Panc1 (cell line): ENCODE results near the gene ANO1. TPM values are rescaled to one million over a fixed set of nuclear protein-coding genes. Genes with fewer than 3 reads are reported as not detected.

ENCODE experiments used
- ATAC-seq: fragments of 200-7000 bp; cut with Tn5 transposase; 2 replicates; pipeline ENCODE4 v1.9.1; 2020; ENCODE audit warnings: mild to moderate bottlenecking, moderate library complexity
- BruUV-seq: library from RNA; stranded (reverse); fragments of 400-500 nt; replicated peaks from 2 replicates; lab custom pipeline; 2021; lab: Mats Ljungman, UMichigan
- CTCF ChIA-PET: fragments of 300-600 bp; sonication (Branson Sonifier 250); formaldehyde crosslinking; loops from one replicate; lab custom pipeline; 2022; ENCODE audit warnings: antibody characterized with exemption; lab: Charles Lee
- POLR2A ChIA-PET: fragments of 300-600 bp; sonication (Branson Sonifier 250); formaldehyde crosslinking; loops from one replicate; lab custom pipeline; 2022; ENCODE audit warnings: antibody characterized with exemption; lab: Charles Lee
- DNase-seq: peaks from one replicate; pipeline ENCODE4 v3.0.0-alpha.2; 2010; ENCODE audit warnings: low read depth, low spot score
- H3K27ac ChIP-seq: 2 replicates; pipeline ENCODE4 v1.5.1; 2011; ENCODE audit warnings: mild to moderate bottlenecking, low read length, inconsistent platforms
- H3K27me3 ChIP-seq: fragments of 200-500 bp; sonication (Bioruptor generic); 2 replicates; pipeline ENCODE4 v1.6.0; 2014; ENCODE audit warnings: low read length, inconsistent platforms; ENCODE audit not compliant: control insufficient read depth, insufficient read depth
- H3K36me3 ChIP-seq: fragments of 200-500 bp; sonication (Bioruptor generic); 2 replicates; pipeline ENCODE4 v1.5.1; 2014; ENCODE audit warnings: inconsistent platforms, mild to moderate bottlenecking, low read length, moderate library complexity; ENCODE audit not compliant: control insufficient read depth, insufficient read depth
- H3K4me1 ChIP-seq: 2 replicates; pipeline ENCODE4 v1.5.1; 2011; ENCODE audit warnings: inconsistent platforms, mild to moderate bottlenecking, low read length, moderate library complexity; ENCODE audit not compliant: control insufficient read depth, insufficient read depth
- H3K4me3 ChIP-seq, 2 experiments: 2 replicates each; pipeline ENCODE4 v1.5.1; 2011 to 2012; ENCODE audit warnings: low read depth in 2 of 2, low read length in 2 of 2, mild to moderate bottlenecking in 2 of 2, inconsistent platforms in 1 of 2, moderate library complexity in 1 of 2
- H3K9me3 ChIP-seq: fragments of 200-500 bp; sonication (Bioruptor generic); 2 replicates; pipeline ENCODE4 v1.5.1; 2014; ENCODE audit warnings: low read depth, mild to moderate bottlenecking, inconsistent platforms, low read length, moderate library complexity; ENCODE audit not compliant: control insufficient read depth, insufficient read depth
- POLR2AphosphoS5 ChIP-seq: IDR thresholded peaks from 2 replicates; pipeline ENCODE4 v1.6.1; 2012; ENCODE audit warnings: mild to moderate bottlenecking, low read depth, low read length, moderate library complexity
- SIN3A ChIP-seq: IDR thresholded peaks from 2 replicates; pipeline ENCODE4 v1.6.1; 2012; ENCODE audit warnings: low read depth, mild to moderate bottlenecking, low read length, moderate library complexity, borderline replicate concordance; ENCODE audit not compliant: insufficient read depth
- TCF7L2 ChIP-seq: IDR thresholded peaks from 2 replicates; pipeline ENCODE4 v1.6.1; 2011; ENCODE audit warnings: mild to moderate bottlenecking, low read depth, low read length, inconsistent platforms
- in situ Hi-C: cut with HindIII; loops from 2 replicates; pipeline ENCODE4 v1.10.0; 2016; ENCODE audit warnings: low sequenced_read_pairs, low pct_unique_long_range_greater_than_20kb
- intact Hi-C: fragments of 100-400 bp; cut with micrococcal nuclease; formaldehyde crosslinking; loops from one replicate; pipeline ENCODE4 v1.10.0; 2022; ENCODE audit not compliant: unreplicated experiment
- total RNA-seq: library from RNA; stranded (reverse); gene quantifications from one replicate; pipeline ENCODE4 v1.2.1, GENCODE V29; 2021; ENCODE audit not compliant: unreplicated experiment
- TF ChIP-seq, protein P1 (sequence below): fragments of 450-650 bp; IDR thresholded peaks from 2 replicates; pipeline ENCODE4 v1.5.1; 2017; ENCODE audit warnings: mild to moderate bottlenecking
- TF ChIP-seq, protein P2 (sequence below), 2 experiments: IDR thresholded peaks; 2 replicates each; pipeline ENCODE4 v1.6.1; 2011 to 2012; ENCODE audit warnings: low read depth in 2 of 2, control low read depth in 1 of 2, low read length in 1 of 2, mild to moderate bottlenecking in 1 of 2, moderate library complexity in 1 of 2; ENCODE audit not compliant: insufficient read depth in 1 of 2

Gene ANO1
- total RNA-seq, 1 experiment from 2014 or later, result 2.3 TPM

DNA sequence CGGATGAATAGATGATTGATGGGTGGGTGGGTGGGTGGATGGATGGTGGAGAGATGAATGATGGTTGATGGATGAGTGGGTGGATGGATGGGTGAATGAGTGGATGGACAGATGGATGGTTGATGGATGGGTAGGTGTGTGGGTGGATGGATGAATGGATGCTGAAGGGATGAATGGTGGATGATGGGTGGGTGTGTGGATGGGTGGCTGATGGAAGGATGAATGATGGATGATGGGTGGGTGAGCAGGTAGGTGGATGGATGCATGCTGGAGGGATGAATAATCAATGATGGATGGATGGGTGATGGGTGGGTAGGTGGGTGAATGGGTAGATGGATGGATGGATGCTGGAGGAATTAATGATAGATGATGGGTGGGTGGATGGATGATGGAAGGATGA is 40.5 kb downstream of the ANO1 start:
- ChIA-PET POLR2A (no interaction called here), CTCF (no interaction called here)
- H3K27ac ChIP-seq, result no peak overlapping the region
- H3K4me1 ChIP-seq, result no peaks in the 10 kb centered on the region
- intact Hi-C loops (no loop called here), in situ Hi-C loops (no loop called here)
- H3K9me3 ChIP-seq, result no peaks in the 10 kb centered on the region
- H3K36me3 ChIP-seq, result no peaks in the 10 kb centered on the region
- ATAC-seq (no peak), DNase-seq (no peak)
- TF ChIP-seq, protein P1, sequence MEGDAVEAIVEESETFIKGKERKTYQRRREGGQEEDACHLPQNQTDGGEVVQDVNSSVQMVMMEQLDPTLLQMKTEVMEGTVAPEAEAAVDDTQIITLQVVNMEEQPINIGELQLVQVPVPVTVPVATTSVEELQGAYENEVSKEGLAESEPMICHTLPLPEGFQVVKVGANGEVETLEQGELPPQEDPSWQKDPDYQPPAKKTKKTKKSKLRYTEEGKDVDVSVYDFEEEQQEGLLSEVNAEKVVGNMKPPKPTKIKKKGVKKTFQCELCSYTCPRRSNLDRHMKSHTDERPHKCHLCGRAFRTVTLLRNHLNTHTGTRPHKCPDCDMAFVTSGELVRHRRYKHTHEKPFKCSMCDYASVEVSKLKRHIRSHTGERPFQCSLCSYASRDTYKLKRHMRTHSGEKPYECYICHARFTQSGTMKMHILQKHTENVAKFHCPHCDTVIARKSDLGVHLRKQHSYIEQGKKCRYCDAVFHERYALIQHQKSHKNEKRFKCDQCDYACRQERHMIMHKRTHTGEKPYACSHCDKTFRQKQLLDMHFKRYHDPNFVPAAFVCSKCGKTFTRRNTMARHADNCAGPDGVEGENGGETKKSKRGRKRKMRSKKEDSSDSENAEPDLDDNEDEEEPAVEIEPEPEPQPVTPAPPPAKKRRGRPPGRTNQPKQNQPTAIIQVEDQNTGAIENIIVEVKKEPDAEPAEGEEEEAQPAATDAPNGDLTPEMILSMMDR, result no peak
- TF ChIP-seq SIN3A (no peak), POLR2AphosphoS5 (no peak), TCF7L2 (no peak)
- TF ChIP-seq, protein P2, sequence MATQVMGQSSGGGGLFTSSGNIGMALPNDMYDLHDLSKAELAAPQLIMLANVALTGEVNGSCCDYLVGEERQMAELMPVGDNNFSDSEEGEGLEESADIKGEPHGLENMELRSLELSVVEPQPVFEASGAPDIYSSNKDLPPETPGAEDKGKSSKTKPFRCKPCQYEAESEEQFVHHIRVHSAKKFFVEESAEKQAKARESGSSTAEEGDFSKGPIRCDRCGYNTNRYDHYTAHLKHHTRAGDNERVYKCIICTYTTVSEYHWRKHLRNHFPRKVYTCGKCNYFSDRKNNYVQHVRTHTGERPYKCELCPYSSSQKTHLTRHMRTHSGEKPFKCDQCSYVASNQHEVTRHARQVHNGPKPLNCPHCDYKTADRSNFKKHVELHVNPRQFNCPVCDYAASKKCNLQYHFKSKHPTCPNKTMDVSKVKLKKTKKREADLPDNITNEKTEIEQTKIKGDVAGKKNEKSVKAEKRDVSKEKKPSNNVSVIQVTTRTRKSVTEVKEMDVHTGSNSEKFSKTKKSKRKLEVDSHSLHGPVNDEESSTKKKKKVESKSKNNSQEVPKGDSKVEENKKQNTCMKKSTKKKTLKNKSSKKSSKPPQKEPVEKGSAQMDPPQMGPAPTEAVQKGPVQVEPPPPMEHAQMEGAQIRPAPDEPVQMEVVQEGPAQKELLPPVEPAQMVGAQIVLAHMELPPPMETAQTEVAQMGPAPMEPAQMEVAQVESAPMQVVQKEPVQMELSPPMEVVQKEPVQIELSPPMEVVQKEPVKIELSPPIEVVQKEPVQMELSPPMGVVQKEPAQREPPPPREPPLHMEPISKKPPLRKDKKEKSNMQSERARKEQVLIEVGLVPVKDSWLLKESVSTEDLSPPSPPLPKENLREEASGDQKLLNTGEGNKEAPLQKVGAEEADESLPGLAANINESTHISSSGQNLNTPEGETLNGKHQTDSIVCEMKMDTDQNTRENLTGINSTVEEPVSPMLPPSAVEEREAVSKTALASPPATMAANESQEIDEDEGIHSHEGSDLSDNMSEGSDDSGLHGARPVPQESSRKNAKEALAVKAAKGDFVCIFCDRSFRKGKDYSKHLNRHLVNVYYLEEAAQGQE (IDR thresholded peaks at IDR 0.05; ENCODE audit: insufficient read depth in 1 of 2, low read depth in 2 of 2, low read length in 1 of 2), result no peak
- H3K4me3 ChIP-seq, result no peak overlapping the region
- BruUV-seq, result no TSS peak
- no peaks in the 10 kb centered on the region for H3K27me3 ChIP-seq

DNA sequence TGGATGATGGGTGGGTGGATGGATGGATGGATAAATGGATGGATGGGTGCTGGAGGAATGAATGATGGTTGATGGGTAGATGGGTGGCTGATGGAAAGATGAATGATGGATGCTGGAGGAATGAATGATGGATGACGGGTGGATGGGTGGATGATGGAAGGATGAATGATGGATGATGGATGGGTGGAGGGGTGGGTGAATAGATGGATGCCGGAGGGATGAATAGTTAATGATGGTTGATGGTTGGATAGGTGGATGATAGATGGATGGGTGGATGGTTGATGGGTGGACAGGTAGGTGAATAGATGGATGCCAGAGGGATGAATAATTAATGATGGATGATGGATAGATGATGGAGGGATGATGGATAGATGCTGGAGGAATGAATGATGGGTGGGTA is 41.4 kb downstream of the ANO1 start:
- in situ Hi-C loops (no loop called here), intact Hi-C loops (no loop called here)
- no peaks in the 10 kb centered on the region for H3K9me3 ChIP-seq
- ChIA-PET POLR2A (no interaction called here), CTCF (no interaction called here)
- no peak overlapping the region for H3K4me3 ChIP-seq
- H3K36me3 ChIP-seq, result no peaks in the 10 kb centered on the region
- TF ChIP-seq, protein P1, result no peak
- TF ChIP-seq POLR2AphosphoS5 (no peak), TCF7L2 (no peak), SIN3A (no peak)
- TF ChIP-seq, protein P2 (IDR thresholded peaks at IDR 0.05; ENCODE audit: insufficient read depth in 1 of 2, low read depth in 2 of 2, low read length in 1 of 2), result no peak
- BruUV-seq, result no TSS peak
- no peaks in the 10 kb centered on the region for H3K4me1 ChIP-seq
- no peak for DNase-seq
- H3K27ac ChIP-seq, result no peak overlapping the region
- no peak for ATAC-seq
- no peaks in the 10 kb centered on the region for H3K27me3 ChIP-seq
